RWPE2 (cell line): ENCODE results near the gene OR10H4.

Experiments used
- ATAC-seq: fragments of 200-7000 bp; cut with Tn5 transposase; 3 replicates; pipeline ENCODE4 v1.9.1; 2021; ENCODE audit warnings: low read depth
- DNase-seq: peaks from one replicate; pipeline ENCODE4 v3.0.0-alpha.2; 2020; ENCODE audit warnings: low spot score
- H3K27ac ChIP-seq: fragments of 450-650 bp; 2 replicates; pipeline ENCODE4 v1.5.1; 2017; ENCODE audit warnings: mild to moderate bottlenecking; ENCODE audit not compliant: poor library complexity, severe bottlenecking
- H3K27me3 ChIP-seq: fragments of 250-450 bp; sonication (Bioruptor Pico); 2 replicates; pipeline ENCODE4 v1.5.1; 2021; ENCODE audit warnings: mild to moderate bottlenecking, moderate library complexity; ENCODE audit not compliant: insufficient read depth, poor library complexity, severe bottlenecking
- H3K36me3 ChIP-seq: fragments of 250-450 bp; sonication (Bioruptor Pico); 2 replicates; pipeline ENCODE4 v1.5.1; 2020; ENCODE audit warnings: low read depth, mild to moderate bottlenecking, moderate library complexity
- H3K4me1 ChIP-seq: fragments of 250-450 bp; sonication (Bioruptor Pico); 2 replicates; pipeline ENCODE4 v1.5.1; 2021; ENCODE audit warnings: mild to moderate bottlenecking, moderate library complexity; ENCODE audit not compliant: insufficient read depth, poor library complexity, severe bottlenecking
- H3K4me3 ChIP-seq: fragments of 250-450 bp; sonication (Bioruptor Pico); 2 replicates; pipeline ENCODE4 v1.5.1; 2021; ENCODE audit warnings: mild to moderate bottlenecking, moderate library complexity; ENCODE audit not compliant: severe bottlenecking
- H3K9me3 ChIP-seq: fragments of 250-450 bp; sonication (Bioruptor Pico); 2 replicates; pipeline ENCODE4 v1.5.1; 2021; ENCODE audit warnings: mild to moderate bottlenecking, moderate library complexity; ENCODE audit not compliant: severe bottlenecking
- TF ChIP-seq, protein P1 (sequence below): fragments of 450-650 bp; IDR thresholded peaks from one replicate; pipeline ENCODE4 v1.5.1; 2017; ENCODE audit warnings: mild to moderate bottlenecking, moderate library complexity; ENCODE audit not compliant: poor library complexity, severe bottlenecking

OR10H4 gene

DNA sequence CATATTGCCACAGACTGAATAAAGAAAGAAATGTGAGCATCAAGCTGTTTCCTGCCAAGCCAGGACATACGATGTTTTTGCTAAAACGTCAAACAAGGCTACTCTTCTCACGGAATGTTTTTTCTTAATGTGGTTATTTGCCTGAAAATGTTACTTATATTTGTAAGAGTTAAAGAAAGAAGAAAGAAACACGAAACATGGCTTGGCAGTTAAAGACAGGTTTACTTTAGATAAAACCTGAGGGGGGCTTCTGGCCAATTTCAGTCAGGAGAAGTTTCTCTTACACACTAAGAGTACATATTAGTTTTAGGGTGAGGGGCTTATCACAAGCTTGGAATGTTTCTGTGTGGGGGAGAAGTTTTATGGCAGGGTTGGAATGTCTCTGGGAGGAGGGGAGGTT lies 4.4 kb upstream of the OR10H4 start:
- H3K27ac ChIP-seq: no peak overlapping the region
- H3K4me3 ChIP-seq: no peak overlapping the region
- DNase-seq (no peak), ATAC-seq (no peak)
- no peaks in the 10 kb centered on the region for H3K4me1 ChIP-seq
- no peaks in the 10 kb centered on the region for H3K36me3 ChIP-seq
- TF ChIP-seq, protein P1, sequence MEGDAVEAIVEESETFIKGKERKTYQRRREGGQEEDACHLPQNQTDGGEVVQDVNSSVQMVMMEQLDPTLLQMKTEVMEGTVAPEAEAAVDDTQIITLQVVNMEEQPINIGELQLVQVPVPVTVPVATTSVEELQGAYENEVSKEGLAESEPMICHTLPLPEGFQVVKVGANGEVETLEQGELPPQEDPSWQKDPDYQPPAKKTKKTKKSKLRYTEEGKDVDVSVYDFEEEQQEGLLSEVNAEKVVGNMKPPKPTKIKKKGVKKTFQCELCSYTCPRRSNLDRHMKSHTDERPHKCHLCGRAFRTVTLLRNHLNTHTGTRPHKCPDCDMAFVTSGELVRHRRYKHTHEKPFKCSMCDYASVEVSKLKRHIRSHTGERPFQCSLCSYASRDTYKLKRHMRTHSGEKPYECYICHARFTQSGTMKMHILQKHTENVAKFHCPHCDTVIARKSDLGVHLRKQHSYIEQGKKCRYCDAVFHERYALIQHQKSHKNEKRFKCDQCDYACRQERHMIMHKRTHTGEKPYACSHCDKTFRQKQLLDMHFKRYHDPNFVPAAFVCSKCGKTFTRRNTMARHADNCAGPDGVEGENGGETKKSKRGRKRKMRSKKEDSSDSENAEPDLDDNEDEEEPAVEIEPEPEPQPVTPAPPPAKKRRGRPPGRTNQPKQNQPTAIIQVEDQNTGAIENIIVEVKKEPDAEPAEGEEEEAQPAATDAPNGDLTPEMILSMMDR: no peak
- H3K9me3 ChIP-seq: peaks cover 7% of the 10 kb centered on the region
- no peaks in the 10 kb centered on the region for H3K27me3 ChIP-seq

DNA sequence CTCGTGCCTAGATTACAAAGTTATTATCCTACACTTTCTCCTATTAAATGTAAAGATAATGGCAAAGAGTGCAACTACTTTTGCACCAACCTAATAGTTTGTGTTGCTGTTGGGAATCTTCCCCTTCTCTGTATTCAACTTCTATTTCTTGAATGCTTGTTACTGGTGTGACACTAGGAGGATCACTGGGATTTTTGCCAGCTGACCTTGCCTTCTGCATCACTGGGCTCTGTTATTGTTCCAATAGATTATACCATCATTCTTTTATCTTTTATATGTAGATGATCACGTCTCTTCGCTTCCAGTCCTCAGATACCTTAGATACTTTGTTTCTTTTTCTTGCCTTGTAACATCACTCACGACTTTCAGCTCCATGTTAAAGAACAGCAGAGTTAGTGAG lies 3.5 kb upstream of the OR10H4 start:
- ATAC-seq: no peak
- no peak for DNase-seq
- Histone ChIP-seq H3K27me3 (peaks cover 3% of the 10 kb centered on the region), H3K27ac (no peak overlapping the region), H3K36me3 (no peaks in the 10 kb centered on the region), H3K4me3 (no peak overlapping the region), H3K9me3 (peaks cover 7% of the 10 kb centered on the region), H3K4me1 (no peaks in the 10 kb centered on the region)
- TF ChIP-seq, protein P1: no peak

- Histone ChIP-seq H3K9me3 (no peaks in the 10 kb centered on the region), H3K4me3 (no peak overlapping the region), H3K27me3 (peaks cover 14% of the 10 kb centered on the region), H3K36me3 (no peaks in the 10 kb centered on the region), H3K27ac (no peak overlapping the region), H3K4me1 (no peaks in the 10 kb centered on the region)
- ATAC-seq (no peak), DNase-seq (no peak)
- TF ChIP-seq, protein P1: no peak
Observed at GRCh38 chr19:15954820-15955219, 6.0 kb downstream of the OR10H4 start.

DNA sequence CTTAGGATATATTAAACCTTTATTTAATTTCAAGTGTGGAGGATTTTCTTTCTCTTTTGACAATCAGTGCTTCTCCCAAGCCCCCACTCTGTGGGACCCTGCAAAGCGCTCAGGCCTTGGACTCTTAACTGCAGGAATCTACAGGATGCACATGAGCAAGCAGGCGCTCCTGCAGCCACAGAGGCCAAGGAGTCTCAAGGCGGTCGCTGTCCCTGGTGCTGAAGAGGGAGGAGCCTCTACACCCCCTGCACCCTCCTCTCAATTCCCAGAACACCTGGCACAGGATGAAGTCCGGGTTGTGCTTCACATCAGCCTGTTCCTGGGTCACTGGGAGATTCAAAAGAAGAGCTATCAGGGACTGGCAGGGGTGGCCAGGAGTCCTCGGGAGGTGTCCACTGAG lies 13.5 kb downstream of the OR10H4 start:
- Histone ChIP-seq H3K4me1 (no peaks in the 10 kb centered on the region), H3K36me3 (no peaks in the 10 kb centered on the region), H3K27me3 (no peaks in the 10 kb centered on the region), H3K9me3 (no peaks in the 10 kb centered on the region), H3K4me3 (no peak overlapping the region), H3K27ac (no peak overlapping the region)
- TF ChIP-seq, protein P1: no peak
- no peak for ATAC-seq
- no peak for DNase-seq

DNA sequence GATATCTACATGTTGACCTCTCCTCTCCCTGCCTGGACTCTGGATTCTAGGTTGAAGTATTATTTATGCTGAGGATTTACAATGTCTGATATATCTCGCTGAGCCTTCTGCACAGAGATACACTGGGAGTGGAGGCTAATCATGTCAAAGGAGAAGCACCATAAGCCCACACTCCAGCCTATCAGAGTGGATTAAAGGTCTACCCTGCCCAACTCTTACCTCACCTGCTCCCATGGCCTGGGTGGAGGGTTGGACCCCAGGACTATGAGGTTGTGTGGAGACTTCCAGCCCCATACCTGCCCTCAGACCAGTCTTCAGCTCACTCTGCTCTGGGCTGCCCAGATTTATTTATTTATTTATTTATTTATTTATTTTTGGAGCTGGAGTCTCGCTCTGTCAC lies 15.4 kb downstream of the OR10H4 start:
- Histone ChIP-seq H3K27me3 (no peaks in the 10 kb centered on the region), H3K9me3 (no peaks in the 10 kb centered on the region), H3K4me3 (no peak overlapping the region), H3K36me3 (no peaks in the 10 kb centered on the region), H3K27ac (no peak overlapping the region), H3K4me1 (no peaks in the 10 kb centered on the region)
- ATAC-seq (no peak), DNase-seq (no peak)
- TF ChIP-seq, protein P1: no peak
